ENCODE results near the gene CEP135. TPM values are rescaled to one million over a fixed set of nuclear protein-coding genes. Genes with fewer than 3 reads are reported as not detected.

Gene CEP135
- total and polyA plus RNA-seq, 2 donors (not counting 3 experiments of a cell fraction or from before 2014, with no cell fraction given), result 2.8 to 15.3 TPM

DNA sequence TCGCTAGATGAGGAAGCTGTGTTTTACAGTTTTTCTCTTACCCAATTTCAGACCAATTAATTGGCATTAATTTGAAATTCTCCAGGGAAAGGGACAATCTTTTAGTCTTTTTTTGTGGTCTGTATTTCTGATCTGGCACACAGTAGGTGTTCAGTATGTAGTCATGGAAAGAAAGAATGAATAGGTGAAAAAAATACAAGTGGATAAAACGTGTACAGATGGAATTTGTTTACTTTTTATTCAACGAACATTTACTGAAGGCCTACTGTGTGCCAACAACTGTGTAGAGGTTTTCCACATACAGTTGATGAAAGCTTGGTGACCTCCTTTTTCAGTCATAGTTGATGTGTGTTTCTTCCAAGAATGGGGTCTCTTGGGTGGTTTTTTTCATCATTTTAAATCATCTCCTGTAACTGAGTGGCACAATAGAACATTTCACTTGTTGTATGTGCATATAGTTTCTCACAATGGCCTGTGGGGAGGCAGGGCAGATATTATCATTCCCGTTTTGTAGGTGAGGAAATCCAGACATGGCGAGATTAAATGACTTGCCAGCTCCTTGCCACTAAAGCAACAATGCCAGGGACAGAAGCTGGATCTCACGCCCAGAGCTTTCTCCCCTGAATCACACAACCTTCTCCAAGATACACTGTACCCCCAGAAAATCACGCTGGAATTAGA, 102.4 kb downstream of the CEP135 start:
- H2AFZ ChIP-seq (ENCODE audit: low read depth, low read length), result no peak overlapping the region
- H3K27ac ChIP-seq (ENCODE audit: insufficient read depth, low read depth, low read length), result no peak overlapping the region
- CTCF ChIA-PET, result interaction anchor here (1.0 to 1.2 kb wide), 4 partner anchors 9 to 103 kb away, joined by 3 to 4 read pairs (median 4); partner anchors contain the start of gene CEP135
- DNase-seq (ENCODE audit: low read depth, low spot score) (no peak), FAIRE-seq (no peak)
- peaks cover 2% of the 10 kb centered on the region for H3K9me1 ChIP-seq (replicated peaks; ENCODE audit: control insufficient read depth, extremely low read depth, insufficient read depth, low read length)
- H4K20me1 ChIP-seq (replicated peaks; ENCODE audit: control insufficient read depth, extremely low read depth, insufficient read depth, low read length), result no peaks in the 10 kb centered on the region
- H3K9ac ChIP-seq (replicated peaks; ENCODE audit: extremely low read depth, insufficient read depth, low read length), result no peak overlapping the region
- dilution Hi-C loops (cut with MboI; ENCODE audit: extremely low pct_ligation_motif_present, low sequenced_read_pairs), result no loop called here
- H3K27me3 ChIP-seq (ENCODE audit: control insufficient read depth in 2 of 2, insufficient read depth in 2 of 2, low read length in 2 of 2), result peaks cover 3% of the 10 kb centered on the region in 2 experiments
- no TSS peak for BruUV-seq (replicated peaks)
- POLR2A ChIA-PET, result no interaction called here
- intact Hi-C loops (cut with micrococcal nuclease), result no loop called here
- no peaks in the 10 kb centered on the region for H3K79me2 ChIP-seq (ENCODE audit: control insufficient read depth, insufficient read depth, low read length)
- no peak overlapping the region for H3K4me2 ChIP-seq (ENCODE audit: insufficient read depth, low read length)
- peaks cover 6% of the 10 kb centered on the region for H3K4me1 ChIP-seq (ENCODE audit: control insufficient read depth, extremely low read depth, insufficient read depth, low read length)
- no peaks in the 10 kb centered on the region for H3K36me3 ChIP-seq (ENCODE audit: control insufficient read depth in 2 of 2, extremely low read depth in 1 of 2, insufficient read depth in 2 of 2, low read length in 2 of 2)
- TF ChIP-seq GATA2 (IDR thresholded peaks at IDR 0.05; ENCODE audit: insufficient read depth, insufficient read length, low read depth, low read length) (no peak), FOS (IDR thresholded peaks at IDR 0.05; ENCODE audit: borderline replicate concordance, insufficient read depth, low read length) (no peak), JUN (IDR thresholded peaks at IDR 0.05; ENCODE audit: borderline replicate concordance, insufficient read depth, insufficient read length, low read depth) (no peak), EZH2 (IDR thresholded peaks at IDR 0.05; ENCODE audit: borderline replicate concordance, low read depth, low read length, severe bottlenecking) (no peak), MYC (IDR thresholded peaks at IDR 0.05; ENCODE audit: low read depth, low read length) (no peak), POLR2A (IDR thresholded peaks at IDR 0.05; ENCODE audit: low read depth, low read length) (no peak), POLR2AphosphoS5 (IDR thresholded peaks at IDR 0.05; ENCODE audit: insufficient read depth, low read depth, low read length) (no peak), MAX (IDR thresholded peaks at IDR 0.05; ENCODE audit: insufficient read depth, insufficient read length) (no peak)
- TF ChIP-seq, protein P1, sequence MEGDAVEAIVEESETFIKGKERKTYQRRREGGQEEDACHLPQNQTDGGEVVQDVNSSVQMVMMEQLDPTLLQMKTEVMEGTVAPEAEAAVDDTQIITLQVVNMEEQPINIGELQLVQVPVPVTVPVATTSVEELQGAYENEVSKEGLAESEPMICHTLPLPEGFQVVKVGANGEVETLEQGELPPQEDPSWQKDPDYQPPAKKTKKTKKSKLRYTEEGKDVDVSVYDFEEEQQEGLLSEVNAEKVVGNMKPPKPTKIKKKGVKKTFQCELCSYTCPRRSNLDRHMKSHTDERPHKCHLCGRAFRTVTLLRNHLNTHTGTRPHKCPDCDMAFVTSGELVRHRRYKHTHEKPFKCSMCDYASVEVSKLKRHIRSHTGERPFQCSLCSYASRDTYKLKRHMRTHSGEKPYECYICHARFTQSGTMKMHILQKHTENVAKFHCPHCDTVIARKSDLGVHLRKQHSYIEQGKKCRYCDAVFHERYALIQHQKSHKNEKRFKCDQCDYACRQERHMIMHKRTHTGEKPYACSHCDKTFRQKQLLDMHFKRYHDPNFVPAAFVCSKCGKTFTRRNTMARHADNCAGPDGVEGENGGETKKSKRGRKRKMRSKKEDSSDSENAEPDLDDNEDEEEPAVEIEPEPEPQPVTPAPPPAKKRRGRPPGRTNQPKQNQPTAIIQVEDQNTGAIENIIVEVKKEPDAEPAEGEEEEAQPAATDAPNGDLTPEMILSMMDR (IDR thresholded peaks at IDR 0.05; ENCODE audit: extremely low read depth in 1 of 2, insufficient read depth in 1 of 2, low read depth in 1 of 2, low read length in 2 of 2), result no peak
- H3K9me3 ChIP-seq (replicated peaks; ENCODE audit: control insufficient read depth, insufficient read depth, low read length), result no peaks in the 10 kb centered on the region
- H3K4me3 ChIP-seq (replicated peaks in 1 of 3; ENCODE audit: insufficient read depth in 1 of 3, low read depth in 1 of 3, low read length in 3 of 3), result no peak overlapping the region
